HG03439 (cell line): ENCODE measurements around the gene PTCHD4.

Experiments used
- ATAC-seq: cut with Tn5 transposase; IDR thresholded peaks from one replicate; pipeline ENCODE4 v1.9.1; 2021; ENCODE audit warnings: mild to moderate bottlenecking, moderate library complexity; ENCODE audit not compliant: unreplicated experiment

The PTCHD4 gene

DNA sequence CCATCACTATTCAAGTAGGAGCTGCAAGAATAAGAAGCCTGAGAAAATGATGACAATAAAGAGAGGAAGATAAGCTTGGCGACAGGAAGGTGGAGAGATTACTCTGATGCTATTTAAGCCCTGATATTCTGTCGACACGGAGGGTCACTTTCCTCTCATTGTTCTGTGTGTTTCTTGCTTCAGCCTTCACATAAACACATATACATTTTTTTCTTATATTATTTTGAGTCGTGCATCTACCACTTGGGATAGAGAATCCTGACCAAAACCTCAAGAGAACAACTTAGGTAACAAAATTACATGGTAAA, 10.5 kb downstream of the PTCHD4 start:
- ATAC-seq = no peak

- no peak for ATAC-seq
Measured at GRCh38 chr6:48099713-48100587, 11.0 kb downstream of the PTCHD4 start.

- ATAC-seq = no peak
Measured at GRCh38 chr6:48098923-48099322, 12.1 kb downstream of the PTCHD4 start.

- ATAC-seq = no peak
Measured at GRCh38 chr6:48092550-48093217, 18.3 kb downstream of the PTCHD4 start.

DNA sequence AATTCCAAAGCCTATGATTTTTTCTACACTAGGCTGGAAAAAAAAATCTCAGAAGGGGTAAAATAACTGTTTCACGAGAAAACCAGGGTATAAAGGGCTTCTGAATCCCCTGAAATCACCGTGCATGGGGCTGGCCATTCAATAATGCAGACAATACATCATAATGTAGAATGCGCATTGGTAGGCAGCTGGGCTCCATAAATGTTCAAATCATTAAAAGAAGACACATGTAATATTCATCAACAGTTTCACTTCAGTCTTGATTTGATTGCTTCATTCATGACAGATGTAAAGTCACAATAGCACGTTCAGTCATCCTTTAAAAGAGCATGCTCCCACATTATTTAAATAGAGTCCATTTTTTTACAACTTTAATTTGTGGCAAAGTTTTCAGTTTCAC, 20.5 kb downstream of the PTCHD4 start:
- ATAC-seq = no peak

- no peak for ATAC-seq
Measured at GRCh38 chr6:48087448-48087847, 23.5 kb downstream of the PTCHD4 start.

GRCh38 chr6:48086187-48086586, 24.8 kb downstream of the PTCHD4 start:
- no peak for ATAC-seq

GRCh38 chr6:48085131-48085741, 25.8 kb downstream of the PTCHD4 start:
- ATAC-seq = no peak

- ATAC-seq = no peak
Measured at GRCh38 chr6:48084201-48084600, 26.8 kb downstream of the PTCHD4 start.

DNA sequence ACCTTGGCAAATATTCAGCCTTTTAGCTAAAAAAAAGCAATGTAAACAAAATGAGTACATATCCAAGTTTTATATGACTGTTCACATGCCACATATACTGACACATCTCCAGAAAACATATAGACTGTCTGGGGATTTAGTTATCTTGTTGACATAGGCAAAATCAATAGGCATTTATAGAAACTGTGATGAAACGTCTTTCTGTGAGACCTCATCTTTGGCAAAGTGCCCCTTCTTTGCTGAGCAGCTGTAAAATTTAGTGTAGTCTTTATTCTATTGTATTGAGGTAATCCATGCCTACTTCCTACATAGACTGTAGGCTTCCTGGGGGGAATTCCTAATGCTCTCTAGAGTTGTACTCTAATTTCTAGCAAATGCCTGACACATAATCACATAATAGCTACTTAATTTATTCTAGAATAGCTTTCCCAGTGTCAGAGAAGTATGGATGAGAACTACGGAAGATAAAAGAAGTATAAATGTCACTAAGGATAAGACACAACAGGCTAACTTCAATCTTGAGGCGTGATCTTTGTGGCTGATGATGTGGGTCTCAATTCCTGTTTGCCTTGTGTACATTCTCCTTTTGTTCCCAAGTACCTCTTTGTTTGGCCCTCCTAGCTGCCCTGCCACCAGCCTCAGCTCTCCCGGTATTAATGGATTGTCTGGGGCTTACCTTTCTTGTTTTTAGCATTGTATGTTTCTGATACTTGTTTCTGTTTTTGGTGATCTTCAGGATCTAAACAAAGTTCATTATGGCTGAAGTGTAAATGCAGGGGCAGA, 30.6 kb downstream of the PTCHD4 start:
- no peak for ATAC-seq

DNA sequence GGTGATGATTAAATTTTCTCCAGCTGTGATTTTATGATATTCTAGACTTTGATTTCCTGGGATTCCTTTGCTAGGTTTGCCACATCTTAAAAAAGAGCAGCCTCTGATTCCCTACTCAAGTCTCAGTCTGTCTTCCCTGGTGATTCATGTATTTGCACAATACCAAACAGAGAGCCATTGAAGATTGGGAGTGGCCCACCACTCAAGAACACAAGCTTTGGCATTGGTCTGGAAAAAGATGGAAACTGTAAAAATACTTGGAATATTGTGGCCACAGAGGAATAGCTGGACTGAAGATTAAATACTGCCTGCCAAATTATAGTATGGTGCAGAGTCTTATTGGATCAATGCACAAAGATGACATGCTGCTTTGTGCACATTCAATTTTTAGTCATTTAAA, 32.9 kb downstream of the PTCHD4 start:
- ATAC-seq = no peak

DNA sequence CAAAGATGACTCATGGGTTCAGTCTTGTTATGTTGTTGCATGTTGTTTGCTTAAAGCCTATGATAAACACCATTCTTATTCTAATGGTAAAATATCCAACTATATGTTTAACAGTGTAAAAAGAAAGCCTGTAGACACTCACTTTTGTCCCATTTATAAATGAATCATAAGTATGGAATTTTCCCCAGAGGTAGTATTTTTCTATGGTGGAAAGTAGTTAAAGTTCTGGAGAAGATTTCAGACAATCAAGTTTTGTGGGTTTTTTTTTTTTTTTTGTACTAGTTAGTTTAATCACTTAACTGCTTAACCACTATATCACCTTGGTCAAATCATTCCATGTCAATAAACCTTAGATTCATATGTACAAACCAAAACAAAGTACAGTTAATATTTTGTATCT, 35.8 kb downstream of the PTCHD4 start:
- no peak for ATAC-seq

DNA sequence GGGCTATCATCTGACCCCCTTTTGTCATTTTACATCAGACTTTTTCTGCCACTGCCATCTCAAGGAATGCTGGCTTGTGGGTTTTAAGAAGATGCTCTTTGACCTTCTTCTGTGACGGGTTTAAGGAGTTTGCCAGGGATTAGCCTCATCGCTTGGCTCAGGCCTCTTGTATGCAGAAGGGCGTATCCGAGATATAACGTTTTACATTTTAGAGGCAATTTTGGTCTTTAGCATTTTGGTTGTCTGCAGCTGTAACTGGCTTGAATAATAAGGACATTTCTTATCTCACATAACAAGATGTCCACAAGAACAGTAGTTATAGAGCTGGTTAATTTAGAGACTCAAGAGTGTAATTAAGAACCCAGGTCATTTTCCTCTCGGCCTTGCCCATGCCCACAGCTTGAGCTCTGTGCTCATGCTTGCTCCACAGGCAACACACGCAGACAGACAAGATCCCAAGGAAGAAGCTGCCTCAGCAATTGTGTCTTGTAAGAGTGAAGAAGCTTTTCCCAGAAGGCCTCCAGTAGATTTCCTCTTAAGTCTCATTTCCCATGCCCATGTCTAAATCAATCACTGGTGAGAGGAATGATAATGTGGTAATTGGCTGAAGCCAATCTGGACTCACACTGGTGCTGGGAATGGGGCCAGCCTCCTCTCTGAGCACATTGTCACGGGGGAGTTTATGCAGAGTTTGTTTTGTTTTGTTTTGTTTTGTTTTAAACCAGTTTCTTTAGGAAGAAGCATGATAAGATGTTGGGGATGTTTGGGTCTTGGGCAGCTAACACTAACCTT, 36.8 kb downstream of the PTCHD4 start:
- ATAC-seq = no peak

DNA sequence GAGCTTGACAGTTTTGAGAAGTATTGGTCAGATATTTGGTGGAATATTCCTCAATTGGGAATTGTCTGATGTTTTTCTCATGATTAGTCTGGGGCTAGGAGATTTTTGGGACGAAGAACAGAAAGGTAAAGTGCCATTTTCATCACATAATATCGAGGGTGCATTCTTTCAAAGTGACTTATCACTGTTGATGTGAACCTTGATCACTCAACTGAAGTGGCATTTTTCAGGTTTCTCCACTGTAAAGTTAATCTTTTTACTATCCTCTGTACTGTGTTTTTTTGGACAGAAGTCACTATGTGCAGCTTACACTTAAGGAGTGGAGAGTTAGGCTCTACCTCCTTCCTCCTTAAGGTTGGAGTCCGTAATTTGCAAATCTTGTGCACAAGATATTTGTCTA, 39.2 kb downstream of the PTCHD4 start:
- no peak for ATAC-seq

- ATAC-seq = no peak
Measured at GRCh38 chr6:48069280-48069679, 41.7 kb downstream of the PTCHD4 start.

GRCh38 chr6:48068278-48069251, 42.4 kb downstream of the PTCHD4 start:
- ATAC-seq = no peak

DNA sequence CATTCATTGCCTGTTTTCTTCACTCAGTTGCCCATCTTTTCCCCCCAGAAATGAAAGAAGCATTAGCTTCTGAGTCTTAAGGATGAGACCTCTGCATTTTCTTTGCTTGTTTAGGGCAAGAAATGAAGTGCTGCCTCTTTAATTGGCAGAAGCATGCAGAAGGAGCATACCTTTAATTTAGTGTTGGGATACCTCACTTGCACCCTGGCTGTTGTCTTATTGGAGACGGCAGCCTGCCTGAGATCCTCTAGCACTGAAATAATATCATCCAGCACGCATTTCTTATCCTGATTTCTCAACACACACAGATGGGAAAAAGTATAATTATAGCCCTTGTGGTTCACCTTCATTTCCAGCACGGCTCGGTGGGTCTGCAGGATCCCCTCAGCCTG, 43.1 kb downstream of the PTCHD4 start:
- ATAC-seq = no peak

GRCh38 chr6:48067148-48067712, 43.8 kb downstream of the PTCHD4 start:
- ATAC-seq = no peak
